ENCODE measurements around the gene PCSK6.
A peak's percentile ranks its signal among the peaks of the same experiment; 100 is the strongest.

Gene PCSK6

DNA sequence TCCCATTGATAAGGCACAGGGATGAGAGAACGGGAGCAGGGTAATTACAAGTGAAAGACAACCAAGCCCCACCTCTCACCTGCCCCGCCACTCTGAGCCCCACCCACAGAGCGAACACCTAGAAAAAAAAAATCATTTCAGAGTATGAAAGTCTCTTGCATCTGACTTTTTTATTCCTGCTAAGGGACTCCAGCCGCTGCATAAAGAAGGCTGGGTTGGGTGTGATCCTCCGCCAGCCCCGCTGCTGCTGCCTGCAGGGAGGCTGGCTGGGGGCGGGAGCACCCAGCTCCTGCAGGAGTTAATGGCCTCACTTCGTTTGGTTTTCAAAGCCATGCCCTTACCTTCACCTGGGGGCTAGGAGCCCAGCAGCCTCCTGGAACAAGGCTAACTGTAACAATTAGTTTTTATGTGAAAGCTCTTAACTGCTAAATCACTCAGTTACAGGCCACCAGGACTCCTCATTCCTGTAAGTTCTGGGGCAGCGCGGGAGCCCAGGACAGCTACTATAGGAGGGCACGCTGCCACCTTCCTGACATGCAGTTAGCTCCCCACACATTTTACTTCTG lies 116.5 kb downstream of the PCSK6 start:
- TF ChIP-seq, protein P1, sequence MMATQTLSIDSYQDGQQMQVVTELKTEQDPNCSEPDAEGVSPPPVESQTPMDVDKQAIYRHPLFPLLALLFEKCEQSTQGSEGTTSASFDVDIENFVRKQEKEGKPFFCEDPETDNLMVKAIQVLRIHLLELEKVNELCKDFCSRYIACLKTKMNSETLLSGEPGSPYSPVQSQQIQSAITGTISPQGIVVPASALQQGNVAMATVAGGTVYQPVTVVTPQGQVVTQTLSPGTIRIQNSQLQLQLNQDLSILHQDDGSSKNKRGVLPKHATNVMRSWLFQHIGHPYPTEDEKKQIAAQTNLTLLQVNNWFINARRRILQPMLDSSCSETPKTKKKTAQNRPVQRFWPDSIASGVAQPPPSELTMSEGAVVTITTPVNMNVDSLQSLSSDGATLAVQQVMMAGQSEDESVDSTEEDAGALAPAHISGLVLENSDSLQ (IDR thresholded peaks at IDR 0.05), result no peak
- TF ChIP-seq FOXM1 (IDR thresholded peaks at IDR 0.05; ENCODE audit: borderline replicate concordance), result no peak
- TF ChIP-seq FOXK2 (IDR thresholded peaks at IDR 0.05), result no peak
- TF ChIP-seq ARNT (IDR thresholded peaks at IDR 0.05), result no peak
- no peak for TF ChIP-seq SP1 (IDR thresholded peaks at IDR 0.05)
- TF ChIP-seq TARDBP (IDR thresholded peaks at IDR 0.05), result no peak
- no peak for TF ChIP-seq CTBP1 (IDR thresholded peaks at IDR 0.05; ENCODE audit: borderline replicate concordance)
- TF ChIP-seq HDGF (IDR thresholded peaks at IDR 0.05; ENCODE audit: borderline replicate concordance), result no peak
- TF ChIP-seq ZNF384 (IDR thresholded peaks at IDR 0.05), result no peak
- no peak for TF ChIP-seq NFRKB (IDR thresholded peaks at IDR 0.05)
- no peak for TF ChIP-seq LEF1 (IDR thresholded peaks at IDR 0.05; ENCODE audit: borderline replicate concordance)
- no peak for TF ChIP-seq SUZ12 (IDR thresholded peaks at IDR 0.05)
- ChIA-PET POLR2A (interaction anchor here (1.5 kb wide), 1 partner anchor 39 kb away, joined by 4 read pairs; no protein-coding TSS in a partner anchor), CTCF (no interaction called here)
- DNase-seq (ENCODE audit: extremely low spot score), result peak; percentile 53

DNA sequence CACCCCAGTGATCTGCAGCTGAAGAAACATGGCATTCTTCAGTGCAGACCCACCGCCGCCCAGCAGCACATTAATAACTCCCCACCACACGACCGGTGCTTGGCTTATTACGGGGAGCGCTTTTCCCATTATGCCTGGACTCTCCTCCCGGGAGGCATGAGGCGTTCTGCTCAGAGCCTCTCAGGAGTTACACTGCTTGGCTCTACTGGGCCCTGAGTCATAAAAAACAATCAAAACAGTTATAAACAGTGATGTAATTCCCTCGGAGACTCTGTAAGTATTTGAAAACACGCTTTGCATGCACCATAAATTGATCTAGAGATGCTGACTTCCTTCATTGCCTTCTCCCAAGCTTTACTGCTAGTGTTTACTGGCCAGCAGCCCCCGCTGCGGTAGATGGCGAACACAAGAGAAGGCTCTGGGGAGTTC lies 117.3 kb downstream of the PCSK6 start:
- DNase-seq (ENCODE audit: extremely low spot score), result peak; percentile 62
- ChIA-PET POLR2A (interaction anchor here (1.5 kb wide), 1 partner anchor 38 kb away, joined by 4 read pairs; no protein-coding TSS in a partner anchor), CTCF (no interaction called here)
- TF ChIP-seq BHLHE40 (IDR thresholded peaks at IDR 0.05; ENCODE audit: borderline replicate concordance), result no peak
- peak; percentile 20; the same call in 1 of the 2 replicates for TF ChIP-seq L3MBTL2 (conservative IDR thresholded peaks at IDR 0.05)
- TF ChIP-seq, protein P1 (IDR thresholded peaks at IDR 0.05), result peak; percentile 21; the same call in 1 of the 2 replicates
- TF ChIP-seq FOXM1 (IDR thresholded peaks at IDR 0.05; ENCODE audit: borderline replicate concordance), result 0 out of 2 replicates have a peak, but pooled peaks have one; percentile 16
- peak; percentile 67 for TF ChIP-seq ARNT (IDR thresholded peaks at IDR 0.05)

DNA sequence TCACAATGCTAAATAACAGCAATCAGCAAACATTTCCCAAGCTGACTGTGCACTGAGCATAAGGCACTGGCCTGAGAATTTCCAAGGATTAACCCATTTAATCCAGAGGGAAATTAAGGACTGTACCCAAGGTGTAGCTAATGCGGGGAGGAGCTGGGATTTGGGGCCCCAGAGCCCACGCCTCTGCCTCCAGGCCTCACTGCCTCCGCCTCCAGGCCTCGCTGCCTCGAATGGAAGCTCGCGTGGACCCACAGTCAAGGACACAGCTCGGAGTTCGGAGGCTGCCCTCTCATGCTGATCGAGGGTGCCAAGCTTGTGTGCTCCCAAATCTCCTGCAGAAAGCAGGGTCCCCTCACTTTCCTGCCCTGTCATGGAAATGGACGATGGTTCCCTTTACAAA lies 118.0 kb downstream of the PCSK6 start:
- CTCF ChIA-PET, result no interaction called here
- POLR2A ChIA-PET, result interaction anchor here (1.5 kb wide), 1 partner anchor 37 kb away, joined by 4 read pairs; no protein-coding TSS in a partner anchor
- no peak for TF ChIP-seq SP1 (IDR thresholded peaks at IDR 0.05)
- TF ChIP-seq L3MBTL2 (conservative IDR thresholded peaks at IDR 0.05), result no peak
- no peak for TF ChIP-seq ZNF384 (IDR thresholded peaks at IDR 0.05)
- no peak for TF ChIP-seq FOXM1 (IDR thresholded peaks at IDR 0.05; ENCODE audit: borderline replicate concordance)
- TF ChIP-seq BHLHE40 (IDR thresholded peaks at IDR 0.05; ENCODE audit: borderline replicate concordance), result no peak
- TF ChIP-seq FOXK2 (IDR thresholded peaks at IDR 0.05), result no peak
- TF ChIP-seq HDGF (IDR thresholded peaks at IDR 0.05; ENCODE audit: borderline replicate concordance), result no peak
- no peak for TF ChIP-seq CTBP1 (IDR thresholded peaks at IDR 0.05; ENCODE audit: borderline replicate concordance)
- TF ChIP-seq, protein P1 (IDR thresholded peaks at IDR 0.05), result no peak
- no peak for TF ChIP-seq TARDBP (IDR thresholded peaks at IDR 0.05)
- TF ChIP-seq LEF1 (IDR thresholded peaks at IDR 0.05; ENCODE audit: borderline replicate concordance), result no peak
- DNase-seq (ENCODE audit: extremely low spot score), result no peak

DNA sequence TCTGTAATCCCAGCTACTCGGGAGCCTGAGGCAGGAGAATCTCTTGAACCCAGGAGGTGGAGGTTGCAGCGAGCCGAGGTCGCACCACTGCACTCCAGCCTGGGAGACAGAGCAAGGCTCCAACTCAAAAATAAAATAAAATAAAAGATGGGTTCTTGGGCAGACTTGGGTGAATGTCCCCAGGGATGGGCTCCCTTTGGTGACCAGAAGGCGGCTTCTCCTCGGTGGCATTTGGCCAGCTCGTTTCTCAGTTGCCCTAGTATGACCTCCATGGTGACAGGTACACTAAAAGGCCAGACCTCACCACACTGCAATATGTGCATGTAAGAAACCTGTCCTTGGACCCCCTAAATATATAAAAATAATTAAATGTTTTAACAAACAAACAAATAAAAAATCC lies 118.4 kb downstream of the PCSK6 start:
- TF ChIP-seq ZNF384 (IDR thresholded peaks at IDR 0.05) (no peak), SP1 (IDR thresholded peaks at IDR 0.05) (no peak), HDGF (IDR thresholded peaks at IDR 0.05; ENCODE audit: borderline replicate concordance) (no peak), L3MBTL2 (conservative IDR thresholded peaks at IDR 0.05) (no peak), ELF4 (IDR thresholded peaks at IDR 0.05) (no peak), ARNT (IDR thresholded peaks at IDR 0.05) (no peak), FOXA1 (IDR thresholded peaks at IDR 0.05) (no peak), SUZ12 (IDR thresholded peaks at IDR 0.05) (no peak), NFRKB (IDR thresholded peaks at IDR 0.05) (no peak), BHLHE40 (IDR thresholded peaks at IDR 0.05; ENCODE audit: borderline replicate concordance) (no peak), FOXK2 (IDR thresholded peaks at IDR 0.05) (no peak), CTBP1 (IDR thresholded peaks at IDR 0.05; ENCODE audit: borderline replicate concordance) (no peak), TARDBP (IDR thresholded peaks at IDR 0.05) (no peak), LEF1 (IDR thresholded peaks at IDR 0.05; ENCODE audit: borderline replicate concordance) (no peak), FOXM1 (IDR thresholded peaks at IDR 0.05; ENCODE audit: borderline replicate concordance) (no peak)
- TF ChIP-seq, protein P1 (IDR thresholded peaks at IDR 0.05), result no peak
- CTCF ChIA-PET, result no interaction called here
- DNase-seq (ENCODE audit: extremely low spot score), result no peak
- POLR2A ChIA-PET, result no interaction called here

DNA sequence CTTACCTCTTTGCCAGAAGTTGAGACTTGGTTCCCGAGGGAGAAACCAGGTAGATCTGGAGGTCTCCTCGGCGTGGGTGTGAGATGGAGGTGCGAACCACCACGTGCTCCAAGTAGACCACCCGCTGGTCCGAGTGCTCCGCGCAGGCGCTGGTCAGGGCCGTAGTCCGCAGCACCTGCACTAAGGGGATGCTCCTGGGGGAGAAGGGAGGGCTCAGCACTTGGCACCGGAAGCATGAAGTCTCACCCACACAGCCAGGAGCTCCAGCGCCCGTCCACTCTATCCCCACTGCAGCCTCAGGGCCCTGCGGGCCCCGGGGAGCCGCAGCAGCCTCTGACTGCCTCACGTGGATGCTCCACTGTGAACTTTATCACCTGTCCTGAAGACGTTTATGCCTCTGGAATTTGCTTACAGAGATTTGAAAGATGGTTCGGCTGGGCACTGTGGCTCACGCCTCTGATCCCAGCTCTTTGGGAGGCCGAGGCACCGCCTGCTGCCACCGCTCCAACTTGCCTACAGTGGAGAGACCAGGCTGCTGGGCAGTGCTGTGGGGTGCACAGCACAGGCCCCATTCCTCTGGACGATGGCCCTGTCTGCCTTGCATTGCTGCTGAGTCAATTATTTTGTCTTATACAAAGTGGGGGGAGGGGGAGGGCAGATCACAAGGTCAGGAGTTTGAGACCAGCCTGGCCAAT lies 119.0 kb downstream of the PCSK6 start:
- POLR2A ChIA-PET, result no interaction called here
- TF ChIP-seq BHLHE40 (IDR thresholded peaks at IDR 0.05; ENCODE audit: borderline replicate concordance) (no peak), NFRKB (IDR thresholded peaks at IDR 0.05) (no peak), TARDBP (IDR thresholded peaks at IDR 0.05) (no peak), LEF1 (IDR thresholded peaks at IDR 0.05; ENCODE audit: borderline replicate concordance) (no peak), ARNT (IDR thresholded peaks at IDR 0.05) (no peak), FOXK2 (IDR thresholded peaks at IDR 0.05) (no peak), HDGF (IDR thresholded peaks at IDR 0.05; ENCODE audit: borderline replicate concordance) (no peak), FOXM1 (IDR thresholded peaks at IDR 0.05; ENCODE audit: borderline replicate concordance) (no peak), SUZ12 (IDR thresholded peaks at IDR 0.05) (no peak), L3MBTL2 (conservative IDR thresholded peaks at IDR 0.05) (no peak), ZNF384 (IDR thresholded peaks at IDR 0.05) (no peak), FOXA1 (IDR thresholded peaks at IDR 0.05) (no peak), SP1 (IDR thresholded peaks at IDR 0.05) (no peak), ELF4 (IDR thresholded peaks at IDR 0.05) (no peak), CTBP1 (IDR thresholded peaks at IDR 0.05; ENCODE audit: borderline replicate concordance) (no peak)
- TF ChIP-seq, protein P1 (IDR thresholded peaks at IDR 0.05), result no peak
- no peak for DNase-seq (ENCODE audit: extremely low spot score)
- CTCF ChIA-PET, result no interaction called here
